Activated CD4-positive, alpha-beta T cell treated with anti-CD3 and anti-CD28 coated beads, Interleukin-2, amount 10 ng/mL, durations not matched to agents 7 days and 5 days (primary cell): ENCODE results near the gene TMEM154. TPM values are rescaled to one million over a fixed set of nuclear protein-coding genes. Genes with fewer than 3 reads are reported as not detected.
A peak's percentile ranks its signal among the peaks of the same experiment; 100 is the strongest.
"Not testable (repeated sequence)": the region's sequence is repeated elsewhere in the genome, so short reads cannot be mapped to it uniquely, and the experiment has no call there.

Experiments
- CTCF ChIA-PET: fragments of 350-600 bp; sonication (Branson Sonifier 250); formaldehyde crosslinking; loops from one replicate; lab custom pipeline; 2021; ENCODE audit warnings: antibody characterized with exemption; lab: Charles Lee
- POLR2A ChIA-PET: fragments of 350-600 bp; sonication (Branson Sonifier 250); formaldehyde crosslinking; loops from one replicate; lab custom pipeline; 2021; ENCODE audit warnings: antibody characterized with exemption; lab: Charles Lee
- DNase-seq: peaks from one replicate; pipeline ENCODE4 v3.0.0-alpha.2; 2020
- H3K27ac Mint-ChIP-seq: one replicate; pipeline ENCODE4 v1.8.0; 2021; ENCODE audit warnings: mild to moderate bottlenecking, moderate library complexity, mixed read lengths
- H3K27me3 Mint-ChIP-seq: one replicate; pipeline ENCODE4 v1.8.0; 2021; ENCODE audit warnings: mixed read lengths
- H3K36me3 Mint-ChIP-seq: one replicate; pipeline ENCODE4 v1.8.0; 2021; ENCODE audit warnings: low read depth, mixed read lengths
- H3K4me1 Mint-ChIP-seq: one replicate; pipeline ENCODE4 v1.8.0; 2021; ENCODE audit warnings: mixed read lengths
- H3K4me3 Mint-ChIP-seq: one replicate; pipeline ENCODE4 v1.8.0; 2021; ENCODE audit warnings: mild to moderate bottlenecking, moderate library complexity, mixed read lengths
- H3K9me3 Mint-ChIP-seq: one replicate; pipeline ENCODE4 v1.8.0; 2021; ENCODE audit warnings: mixed read lengths
- total RNA-seq, 2 experiments: library from RNA; stranded (reverse); gene quantifications; one replicate each; pipeline ENCODE4 v1.2.3, GENCODE V29; 2021

The TMEM154 gene
- total RNA-seq, 2 experiments from 2014 or later = 28.4 to 38.1 TPM

DNA sequence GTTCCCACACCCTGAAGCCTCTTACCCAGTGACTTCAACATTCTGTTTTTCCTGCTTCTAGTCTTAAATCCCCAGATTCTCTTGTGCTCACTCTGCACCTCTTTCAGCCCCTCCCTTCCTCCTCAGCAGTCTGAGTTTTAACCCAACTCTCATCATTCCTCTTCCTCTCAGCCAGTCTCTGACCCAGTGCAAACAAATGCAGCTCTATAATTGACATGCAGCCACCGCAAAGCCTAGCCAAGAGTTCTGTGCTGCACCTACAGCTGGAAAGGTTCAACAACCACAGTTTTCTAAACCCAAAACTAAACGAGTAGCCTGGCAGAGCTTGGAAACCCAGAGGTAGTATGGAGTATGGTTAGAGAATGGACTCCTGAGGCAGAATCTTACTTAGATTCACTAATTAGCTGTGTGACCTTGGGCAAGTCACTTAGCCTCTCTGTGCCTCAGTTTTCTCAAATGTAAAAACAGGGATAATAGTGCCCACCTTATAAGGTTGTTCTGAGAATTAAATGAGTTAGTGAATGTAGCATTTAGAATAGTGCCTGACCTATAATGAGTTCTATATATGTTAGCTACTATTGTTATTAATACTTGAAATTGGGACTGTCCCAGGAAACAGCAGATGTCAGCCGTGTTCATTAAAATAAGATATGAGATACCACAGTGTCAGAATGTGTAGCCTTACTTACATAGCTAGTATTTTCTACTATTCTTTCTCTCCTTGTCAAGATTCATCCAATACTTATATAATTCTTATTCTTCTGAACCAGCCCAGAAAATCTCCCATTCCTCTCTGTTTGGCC lies 3.5 kb downstream of the TMEM154 start:
- POLR2A ChIA-PET = no interaction called here
- no peak overlapping the region for H3K4me3 Mint-ChIP-seq
- peaks cover 43% of the 10 kb centered on the region for H3K4me1 Mint-ChIP-seq
- H3K36me3 Mint-ChIP-seq = peaks cover 18% of the 10 kb centered on the region
- H3K27me3 Mint-ChIP-seq = no peaks in the 10 kb centered on the region
- no peak overlapping the region for H3K27ac Mint-ChIP-seq
- CTCF ChIA-PET = interaction anchor here (0.8 to 2.3 kb wide), 6 partner anchors 8 to 175 kb away, joined by 3 to 9 read pairs (median 4); no protein-coding TSS in a partner anchor
- no peaks in the 10 kb centered on the region for H3K9me3 Mint-ChIP-seq
- DNase-seq = no peak

DNA sequence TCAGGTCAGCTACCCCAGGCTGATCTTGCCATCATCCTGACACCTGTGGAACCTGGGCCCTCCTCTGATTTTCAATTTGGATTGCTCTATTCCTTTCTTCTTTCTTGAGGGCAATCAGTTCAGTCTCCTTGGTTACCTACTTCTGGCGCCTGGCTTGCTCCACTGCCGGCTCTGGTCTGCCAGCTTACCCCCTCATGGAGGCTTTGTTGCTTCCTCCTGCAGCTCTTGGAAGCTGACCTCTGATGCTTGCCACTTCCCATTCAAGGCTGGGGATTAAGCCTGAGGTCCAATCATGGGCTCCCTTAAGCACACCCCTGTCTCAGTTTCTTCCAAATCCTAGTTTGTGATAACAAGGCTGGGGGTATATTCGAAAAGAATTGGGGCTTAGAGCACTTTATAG lies 5.4 kb downstream of the TMEM154 start:
- Mint-ChIP-seq H3K4me1 (peaks cover 33% of the 10 kb centered on the region), H3K27me3 (no peaks in the 10 kb centered on the region), H3K27ac (no peak overlapping the region), H3K4me3 (no peak overlapping the region), H3K9me3 (no peaks in the 10 kb centered on the region), H3K36me3 (peaks cover 24% of the 10 kb centered on the region)
- no peak for DNase-seq
- ChIA-PET CTCF (interaction anchor here (0.6 to 1.2 kb wide), 2 partner anchors 13 to 669 kb away, joined by 4 to 5 read pairs; no protein-coding TSS in a partner anchor), POLR2A (no interaction called here)

DNA sequence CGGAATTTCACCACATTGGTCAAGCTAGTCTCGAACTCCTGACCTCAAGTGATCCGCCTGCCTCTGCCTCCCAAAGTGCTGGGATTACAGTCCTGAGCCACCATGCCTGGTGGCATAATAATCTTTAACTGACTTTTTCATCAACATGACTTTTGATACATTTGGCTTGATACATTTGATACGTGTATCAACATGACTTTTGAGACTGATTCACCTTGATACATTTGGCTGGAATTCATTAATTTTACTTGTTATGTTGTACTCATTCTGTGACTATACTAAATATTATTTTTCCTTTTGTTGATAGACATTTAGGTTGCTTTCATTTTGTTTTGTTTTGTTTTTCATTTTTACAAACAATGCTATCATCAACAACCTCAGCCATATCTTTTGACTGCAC lies 6.3 kb downstream of the TMEM154 start:
- peaks cover 22% of the 10 kb centered on the region for H3K36me3 Mint-ChIP-seq
- ChIA-PET CTCF (interaction anchor here (0.7 kb wide), 1 partner anchor 9 kb away, joined by 3 read pairs; no protein-coding TSS in a partner anchor), POLR2A (no interaction called here)
- DNase-seq = no peak
- H3K4me3 Mint-ChIP-seq = no peak overlapping the region
- no peaks in the 10 kb centered on the region for H3K27me3 Mint-ChIP-seq
- H3K27ac Mint-ChIP-seq = no peak overlapping the region
- peaks cover 27% of the 10 kb centered on the region for H3K4me1 Mint-ChIP-seq
- no peaks in the 10 kb centered on the region for H3K9me3 Mint-ChIP-seq

DNA sequence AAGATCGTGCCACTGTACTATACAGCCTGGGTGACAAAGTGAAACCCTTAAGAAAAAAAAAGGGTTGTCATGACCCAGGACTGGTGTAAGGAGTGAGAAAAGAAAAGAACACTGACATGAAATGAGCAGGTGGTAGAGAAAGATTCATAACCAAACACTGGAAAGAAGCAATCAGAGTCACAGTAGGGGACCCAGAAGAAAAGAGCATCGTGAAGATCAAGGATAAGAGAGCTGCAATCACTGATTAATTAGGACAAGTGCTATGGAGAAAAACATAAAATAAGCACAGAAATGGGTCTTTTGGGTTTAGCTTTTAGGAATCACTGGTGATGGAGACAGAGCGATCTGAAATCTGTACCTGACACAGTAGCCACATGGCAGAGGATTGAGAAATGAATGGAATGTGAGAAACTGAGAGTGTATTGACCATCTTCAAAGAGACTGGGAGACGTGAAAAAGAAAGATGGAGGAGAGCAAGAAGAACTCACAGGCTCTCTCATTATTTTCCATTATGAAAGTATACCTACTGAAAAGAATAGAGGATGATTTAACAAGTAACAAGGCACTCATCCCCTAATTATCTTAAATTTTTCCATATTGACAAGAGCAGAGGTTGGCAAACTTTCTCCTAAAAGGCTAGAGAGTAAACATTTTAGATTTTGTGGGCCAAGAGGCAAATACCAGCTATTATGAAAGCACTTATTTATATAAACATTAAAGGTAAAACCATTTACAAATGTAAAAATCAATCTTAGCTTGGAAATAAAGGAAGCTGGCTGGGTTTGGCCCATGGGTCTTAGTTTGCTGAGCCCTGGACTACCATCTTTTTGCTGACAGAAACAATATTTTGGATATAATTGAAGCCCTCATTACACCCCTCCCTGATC lies 7.3 kb downstream of the TMEM154 start:
- no peak for DNase-seq
- H3K4me1 Mint-ChIP-seq = peaks cover 22% of the 10 kb centered on the region
- H3K27me3 Mint-ChIP-seq = no peaks in the 10 kb centered on the region
- H3K27ac Mint-ChIP-seq = no peak overlapping the region
- peaks cover 16% of the 10 kb centered on the region for H3K36me3 Mint-ChIP-seq
- ChIA-PET CTCF (interaction anchor here (0.7 kb wide), 1 partner anchor 8 kb away, joined by 3 read pairs; no protein-coding TSS in a partner anchor), POLR2A (no interaction called here)
- H3K4me3 Mint-ChIP-seq = no peak overlapping the region
- H3K9me3 Mint-ChIP-seq = no peaks in the 10 kb centered on the region

DNA sequence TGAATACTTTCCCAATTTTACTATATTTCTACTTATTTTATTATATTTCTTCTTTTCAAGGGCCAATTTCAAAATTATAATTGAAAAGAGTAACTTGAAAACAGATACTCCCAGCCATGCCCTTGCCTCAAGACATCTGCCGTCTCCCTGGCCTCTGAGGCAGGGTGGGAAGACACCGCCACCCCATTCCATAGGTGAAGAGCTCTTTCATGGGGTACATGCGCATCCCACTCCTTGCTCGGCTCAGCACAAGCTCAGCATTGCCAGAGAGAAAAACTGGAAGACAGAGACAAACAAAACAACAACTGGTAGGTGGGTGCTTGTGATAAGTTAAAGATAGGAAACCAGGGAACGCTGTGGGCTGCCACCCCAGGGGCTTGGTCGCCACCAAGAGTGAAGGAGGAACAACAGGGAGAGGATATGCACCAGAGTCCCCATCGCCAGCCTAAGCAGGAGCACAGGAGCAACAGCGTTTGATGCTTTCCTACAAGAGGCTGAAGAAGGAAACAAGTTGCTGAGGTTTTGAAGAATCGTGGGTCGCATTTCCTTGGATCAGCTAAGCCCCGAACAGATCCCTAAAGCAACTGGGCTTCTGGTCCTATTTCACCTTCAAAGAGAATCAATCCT lies 11.3 kb downstream of the TMEM154 start:
- ChIA-PET CTCF (interaction anchor here (0.6 to 3.1 kb wide), 3 partner anchors 9 to 447 kb away, joined by 3 to 9 read pairs (median 4); no protein-coding TSS in a partner anchor), POLR2A (no interaction called here)
- Mint-ChIP-seq H3K4me1 (peaks cover 13% of the 10 kb centered on the region), H3K27ac (no peak overlapping the region), H3K4me3 (no peak overlapping the region), H3K27me3 (no peaks in the 10 kb centered on the region), H3K9me3 (no peaks in the 10 kb centered on the region), H3K36me3 (peaks cover 15% of the 10 kb centered on the region)
- no peak for DNase-seq

DNA sequence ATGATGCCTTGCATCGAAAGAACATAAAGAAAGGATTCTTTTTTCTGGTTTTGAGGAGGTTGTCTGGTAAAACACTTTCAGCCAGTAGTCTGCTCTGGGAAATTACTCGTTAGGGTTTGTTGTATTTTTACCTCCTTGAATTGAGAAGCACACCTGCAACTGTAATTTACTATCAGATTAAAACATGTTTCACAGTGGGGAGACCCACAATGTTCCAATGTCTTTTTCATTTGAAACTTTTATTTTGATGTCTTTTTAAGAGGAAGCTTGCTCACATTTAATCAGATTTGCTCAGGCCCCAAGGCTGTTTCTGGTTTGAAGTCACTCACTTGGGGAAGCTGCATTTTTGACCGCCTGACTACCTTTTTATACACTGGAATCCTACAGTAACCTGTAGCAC lies 12.0 kb downstream of the TMEM154 start:
- no peak overlapping the region for H3K4me3 Mint-ChIP-seq
- ChIA-PET POLR2A (no interaction called here), CTCF (interaction anchor here (0.6 to 3.1 kb wide), 2 partner anchors 10 to 1214 kb away, joined by 3 to 9 read pairs; no protein-coding TSS in a partner anchor)
- no peak for DNase-seq
- H3K4me1 Mint-ChIP-seq = peaks cover 20% of the 10 kb centered on the region
- no peak overlapping the region for H3K27ac Mint-ChIP-seq
- no peaks in the 10 kb centered on the region for H3K27me3 Mint-ChIP-seq
- no peaks in the 10 kb centered on the region for H3K9me3 Mint-ChIP-seq
- H3K36me3 Mint-ChIP-seq = peaks cover 20% of the 10 kb centered on the region

DNA sequence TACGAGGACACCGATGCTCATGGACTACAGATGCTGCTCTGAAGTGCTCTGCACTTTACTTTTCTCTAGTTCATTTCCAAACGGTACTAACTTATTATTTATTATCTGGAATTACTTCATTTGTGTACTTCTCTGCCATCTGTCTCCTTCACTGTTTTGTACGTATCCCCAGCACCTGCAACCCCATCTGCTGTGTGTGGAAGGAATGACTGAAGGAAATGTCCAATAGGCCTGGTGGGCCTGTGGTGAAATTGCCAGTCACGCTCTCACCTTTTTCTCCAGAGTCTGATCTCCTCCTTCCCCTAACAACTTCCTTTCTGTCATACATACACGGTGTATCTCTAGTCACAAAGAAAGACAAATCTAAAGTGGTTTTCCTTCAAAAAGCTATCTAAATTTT lies 12.9 kb downstream of the TMEM154 start:
- peaks cover 4% of the 10 kb centered on the region for H3K9me3 Mint-ChIP-seq
- POLR2A ChIA-PET = no interaction called here
- DNase-seq = no peak
- CTCF ChIA-PET = interaction anchor here (0.6 to 3.1 kb wide), 4 partner anchors 11 to 159 kb away, joined by 3 to 9 read pairs (median 5); no protein-coding TSS in a partner anchor
- H3K27me3 Mint-ChIP-seq = no peaks in the 10 kb centered on the region
- no peak overlapping the region for H3K27ac Mint-ChIP-seq
- peaks cover 24% of the 10 kb centered on the region for H3K4me1 Mint-ChIP-seq
- H3K4me3 Mint-ChIP-seq = no peak overlapping the region
- peaks cover 23% of the 10 kb centered on the region for H3K36me3 Mint-ChIP-seq

DNA sequence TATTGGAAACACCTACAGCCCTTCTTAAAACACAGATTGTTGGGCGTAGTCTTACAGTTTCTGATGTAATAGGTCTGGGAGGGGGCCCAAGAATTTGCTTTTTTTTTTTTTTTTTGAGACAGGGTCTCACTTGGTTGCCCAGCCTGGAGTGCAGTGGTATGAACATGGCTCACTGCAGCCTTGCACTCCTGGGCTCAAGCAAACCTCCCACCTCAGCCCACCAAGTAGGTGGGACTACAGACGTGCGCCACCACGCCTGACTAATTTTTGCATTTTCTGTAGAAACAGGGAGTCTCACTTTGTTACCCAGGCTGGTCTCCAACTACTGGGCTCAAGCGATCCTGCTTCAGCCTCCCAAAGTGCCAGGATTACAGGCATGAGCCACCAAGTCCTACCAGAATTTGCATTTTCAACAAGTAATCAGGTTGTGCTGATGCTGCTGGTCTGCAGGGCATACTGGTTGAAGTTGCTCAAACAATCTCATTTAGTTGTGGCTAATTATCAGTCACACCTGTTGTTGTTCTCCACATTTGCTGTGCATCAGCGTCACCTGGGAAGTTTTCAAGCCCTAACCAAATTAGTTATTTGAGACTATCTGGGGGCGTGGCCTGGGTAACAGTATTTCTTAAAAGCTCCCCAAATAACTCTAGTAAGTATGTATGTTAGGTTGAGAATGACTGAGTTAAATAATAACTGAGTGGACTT lies 14.0 kb downstream of the TMEM154 start:
- Mint-ChIP-seq H3K4me3 (no peak overlapping the region), H3K27me3 (no peaks in the 10 kb centered on the region), H3K4me1 (peaks cover 31% of the 10 kb centered on the region), H3K27ac (no peak overlapping the region), H3K36me3 (peaks cover 27% of the 10 kb centered on the region), H3K9me3 (peaks cover 10% of the 10 kb centered on the region)
- no peak for DNase-seq
- ChIA-PET CTCF (interaction anchor here (1.2 kb wide), 1 partner anchor 17 kb away, joined by 3 read pairs; no protein-coding TSS in a partner anchor), POLR2A (no interaction called here)

DNA sequence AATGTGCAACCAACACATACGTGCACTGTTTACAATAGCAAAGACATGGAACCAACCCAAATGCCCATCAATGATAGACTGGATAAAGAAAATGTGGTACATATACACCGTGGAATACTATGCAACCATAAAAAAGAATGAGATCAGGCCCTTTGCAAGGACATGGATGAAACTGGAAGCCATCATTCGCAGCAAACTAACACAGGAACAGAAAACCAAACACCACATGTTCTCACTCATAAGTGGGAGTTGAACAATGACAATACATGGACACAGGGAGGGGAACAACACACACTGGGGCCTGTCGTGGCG lies 15.8 kb downstream of the TMEM154 start:
- Mint-ChIP-seq H3K36me3 (peaks cover 36% of the 10 kb centered on the region), H3K4me1 (peaks cover 32% of the 10 kb centered on the region), H3K27ac (peak overlapping the region; percentile 65), H3K9me3 (peaks cover 19% of the 10 kb centered on the region)
- H3K27me3 Mint-ChIP-seq, CTCF ChIA-PET, DNase-seq, H3K4me3 Mint-ChIP-seq, POLR2A ChIA-PET: not testable (repeated sequence)

DNA sequence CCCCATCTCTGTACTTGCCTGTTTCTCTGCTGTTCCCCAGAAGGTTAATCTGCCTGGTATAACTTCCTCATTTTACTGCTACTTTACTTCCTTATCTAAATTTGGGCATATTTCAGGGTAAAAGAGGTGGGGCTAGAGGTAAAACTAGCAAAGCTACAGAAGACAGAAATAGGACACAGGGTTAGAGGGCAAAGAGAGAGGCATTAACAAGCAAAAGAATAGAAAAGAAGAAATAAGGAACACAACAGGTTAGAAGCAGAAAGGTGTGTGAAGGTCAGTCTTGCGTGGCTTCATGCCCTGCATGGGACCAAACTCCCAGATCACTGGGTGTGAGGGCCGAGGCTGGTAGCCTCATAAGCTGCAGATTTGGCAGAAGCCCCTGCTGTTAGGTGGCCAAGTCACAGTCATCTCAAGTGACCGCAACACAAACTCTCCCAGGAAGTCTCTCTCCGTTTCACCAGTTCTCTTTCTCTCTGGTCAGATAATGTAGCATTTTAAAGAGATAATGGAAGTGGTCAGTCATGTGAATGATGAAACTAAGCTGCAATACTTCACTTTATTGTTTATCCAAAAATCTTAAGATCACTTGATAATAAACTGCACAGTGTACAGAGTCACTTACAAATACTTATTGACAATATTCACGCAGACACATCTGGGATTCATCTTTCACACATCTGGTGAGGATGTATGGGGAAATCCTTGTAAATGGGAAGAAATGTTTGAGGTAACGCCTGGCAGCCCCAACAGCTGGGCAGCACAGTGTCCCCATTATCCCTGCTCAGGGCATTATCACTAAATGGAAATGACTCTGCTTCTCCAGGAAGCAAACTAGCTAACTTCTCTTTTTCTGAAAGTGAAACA lies 16.4 kb downstream of the TMEM154 start:
- DNase-seq = no peak
- Mint-ChIP-seq H3K4me1 (peaks cover 31% of the 10 kb centered on the region), H3K27ac (no peak overlapping the region), H3K4me3 (no peak overlapping the region), H3K27me3 (no peaks in the 10 kb centered on the region), H3K36me3 (peaks cover 39% of the 10 kb centered on the region), H3K9me3 (peaks cover 23% of the 10 kb centered on the region)
- ChIA-PET POLR2A (no interaction called here), CTCF (no interaction called here)

DNA sequence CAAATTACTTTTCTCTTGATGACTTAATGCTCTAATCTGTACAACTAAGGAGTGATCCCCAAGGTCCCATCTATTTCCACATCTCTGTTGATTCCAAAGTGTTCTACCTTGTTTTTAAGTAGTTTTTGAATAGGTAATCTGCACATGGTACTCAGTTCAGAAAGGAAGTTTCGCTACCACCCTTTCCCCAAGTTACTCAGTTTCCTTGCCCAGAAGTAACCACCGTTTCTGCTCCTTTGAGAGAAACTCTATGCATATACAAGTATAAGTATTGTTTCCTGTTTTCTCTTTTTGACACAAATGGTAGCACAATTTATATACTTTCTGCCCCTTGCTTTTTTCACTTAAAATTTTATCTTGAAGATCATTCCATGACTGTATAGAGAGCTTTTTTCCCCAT lies 18.1 kb downstream of the TMEM154 start:
- Mint-ChIP-seq H3K27me3 (no peaks in the 10 kb centered on the region), H3K36me3 (peaks cover 56% of the 10 kb centered on the region), H3K4me1 (peaks cover 30% of the 10 kb centered on the region), H3K27ac (peak overlapping the region; percentile 9), H3K9me3 (peaks cover 38% of the 10 kb centered on the region), H3K4me3 (no peak overlapping the region)
- CTCF ChIA-PET = no interaction called here
- POLR2A ChIA-PET = no interaction called here
- DNase-seq = no peak
